ENCODE results near the gene LCE1E.

- TF ChIP-seq PAX5 (IDR thresholded peaks at IDR 0.05; ENCODE audit: insufficient read depth, low read length, severe bottlenecking): no peak
- no peak for TF ChIP-seq POLR2AphosphoS5 (IDR thresholded peaks at IDR 0.05; ENCODE audit: low read depth, low read length)
- no peak for TF ChIP-seq POLR2A (IDR thresholded peaks at IDR 0.05; ENCODE audit: low read depth, low read length)
- no peak for TF ChIP-seq TAF1 (IDR thresholded peaks at IDR 0.05; ENCODE audit: low read depth, low read length)
- TF ChIP-seq SPI1 (IDR thresholded peaks at IDR 0.05; ENCODE audit: low read depth, low read length): no peak
These were observed 15.6 kb upstream of the LCE1E start for GRCh38 chr1:152770411-152770810.

All from GM12891 (cell line).